HEK293 (cell line): Measurements from ENCODE around the gene RPUSD2.

Experiments used
- EGR2 ChIP-seq: fragments of 450-650 bp; formaldehyde crosslinking; IDR thresholded peaks from 2 replicates; pipeline ENCODE4 v1.5.1; 2016; ENCODE audit warnings: low read depth, missing biosample characterization, missing genetic modification characterization
- PRDM6 ChIP-seq: fragments of 450-650 bp; formaldehyde crosslinking; IDR thresholded peaks from 2 replicates; pipeline ENCODE4 v1.5.1; 2017; ENCODE audit warnings: missing biosample characterization, missing genetic modification characterization
- TCF7L2 ChIP-seq: IDR thresholded peaks from 2 replicates; pipeline ENCODE4 v1.6.1; 2011; ENCODE audit warnings: low read depth, mild to moderate bottlenecking, inconsistent platforms, low read length, moderate library complexity, borderline replicate concordance
- YY2 ChIP-seq: fragments of 450-650 bp; formaldehyde crosslinking; IDR thresholded peaks from 2 replicates; pipeline ENCODE4 v1.5.1; 2016; ENCODE audit warnings: missing biosample characterization, missing genetic modification characterization
- ZBTB7A ChIP-seq: fragments of 450-650 bp; formaldehyde crosslinking; IDR thresholded peaks from 2 replicates; pipeline ENCODE4 v1.5.1; 2016; ENCODE audit warnings: low read depth, missing biosample characterization, missing genetic modification characterization
- ZIC2 ChIP-seq: fragments of 450-650 bp; formaldehyde crosslinking; IDR thresholded peaks from 2 replicates; pipeline ENCODE4 v1.5.1; 2016; ENCODE audit warnings: missing biosample characterization, missing genetic modification characterization
- ZNF140 ChIP-seq: fragments of 450-650 bp; formaldehyde crosslinking; IDR thresholded peaks from 2 replicates; pipeline ENCODE4 v1.5.1; 2016; ENCODE audit warnings: missing biosample characterization, missing genetic modification characterization
- ZNF146 ChIP-seq: fragments of 450-650 bp; formaldehyde crosslinking; IDR thresholded peaks from 2 replicates; pipeline ENCODE4 v1.5.1; 2016; ENCODE audit warnings: missing biosample characterization, missing genetic modification characterization
- ZNF155 ChIP-seq: fragments of 450-650 bp; formaldehyde crosslinking; IDR thresholded peaks from 2 replicates; pipeline ENCODE4 v1.5.1; 2016; ENCODE audit warnings: missing biosample characterization, missing genetic modification characterization
- ZNF169 ChIP-seq: fragments of 450-650 bp; formaldehyde crosslinking; IDR thresholded peaks from 2 replicates; pipeline ENCODE4 v1.5.1; 2016; ENCODE audit warnings: missing biosample characterization, missing genetic modification characterization
- ZNF18 ChIP-seq: fragments of 450-650 bp; formaldehyde crosslinking; IDR thresholded peaks from 2 replicates; pipeline ENCODE4 v1.5.1; 2016; ENCODE audit warnings: missing biosample characterization, missing genetic modification characterization
- ZNF223 ChIP-seq: fragments of 450-650 bp; formaldehyde crosslinking; IDR thresholded peaks from 2 replicates; pipeline ENCODE4 v1.5.1; 2016; ENCODE audit warnings: missing biosample characterization, missing genetic modification characterization
- ZNF335 ChIP-seq: fragments of 450-650 bp; formaldehyde crosslinking; conservative IDR thresholded peaks from 2 replicates; pipeline ENCODE4 v1.5.1; 2016; ENCODE audit warnings: missing biosample characterization, missing genetic modification characterization
- ZNF354C ChIP-seq: fragments of 450-650 bp; formaldehyde crosslinking; IDR thresholded peaks from 2 replicates; pipeline ENCODE4 v1.5.1; 2016; ENCODE audit warnings: missing biosample characterization, missing genetic modification characterization, low read depth, borderline replicate concordance
- ZNF362 ChIP-seq: fragments of 450-650 bp; formaldehyde crosslinking; IDR thresholded peaks from 2 replicates; pipeline ENCODE4 v1.5.1; 2016; ENCODE audit warnings: missing biosample characterization, missing genetic modification characterization
- ZNF514 ChIP-seq: fragments of 450-650 bp; formaldehyde crosslinking; IDR thresholded peaks from 2 replicates; pipeline ENCODE4 v1.5.1; 2016; ENCODE audit warnings: missing biosample characterization, missing genetic modification characterization
- ZNF530 ChIP-seq: fragments of 450-650 bp; formaldehyde crosslinking; IDR thresholded peaks from 2 replicates; pipeline ENCODE4 v1.5.1; 2016; ENCODE audit warnings: low read depth, missing biosample characterization, missing genetic modification characterization
- ZNF571 ChIP-seq: fragments of 450-650 bp; formaldehyde crosslinking; IDR thresholded peaks from 2 replicates; pipeline ENCODE4 v1.5.0; 2017; ENCODE audit warnings: missing biosample characterization, missing genetic modification characterization
- ZNF585B ChIP-seq: fragments of 450-650 bp; formaldehyde crosslinking; IDR thresholded peaks from 2 replicates; pipeline ENCODE4 v1.5.1; 2016; ENCODE audit warnings: missing biosample characterization, missing genetic modification characterization
- ZNF704 ChIP-seq: fragments of 450-650 bp; formaldehyde crosslinking; IDR thresholded peaks from 2 replicates; pipeline ENCODE4 v1.5.1; 2016; ENCODE audit warnings: missing biosample characterization, missing genetic modification characterization
- ZNF747 ChIP-seq: fragments of 450-650 bp; formaldehyde crosslinking; IDR thresholded peaks from 2 replicates; pipeline ENCODE4 v1.5.1; 2016; ENCODE audit warnings: missing biosample characterization, missing genetic modification characterization
- ZSCAN30 ChIP-seq: fragments of 450-650 bp; IDR thresholded peaks from 2 replicates; pipeline ENCODE4 v1.5.1; 2018; ENCODE audit warnings: missing biosample characterization, mild to moderate bottlenecking, missing genetic modification characterization, moderate library complexity
- TF ChIP-seq, protein P1 (sequence below): fragments of 450-650 bp; formaldehyde crosslinking; IDR thresholded peaks from 2 replicates; pipeline ENCODE4 v1.5.1; 2016; ENCODE audit warnings: missing biosample characterization, missing genetic modification characterization, borderline replicate concordance
- TF ChIP-seq, protein P2 (sequence below): fragments of 450-650 bp; formaldehyde crosslinking; conservative IDR thresholded peaks from 2 replicates; pipeline ENCODE4 v1.5.1; 2016; ENCODE audit warnings: low read depth, missing biosample characterization, missing genetic modification characterization

RPUSD2 gene

GRCh38 chr15:40569129-40569953 is at the start of gene RPUSD2 (continued):
- TF ChIP-seq, protein P1, sequence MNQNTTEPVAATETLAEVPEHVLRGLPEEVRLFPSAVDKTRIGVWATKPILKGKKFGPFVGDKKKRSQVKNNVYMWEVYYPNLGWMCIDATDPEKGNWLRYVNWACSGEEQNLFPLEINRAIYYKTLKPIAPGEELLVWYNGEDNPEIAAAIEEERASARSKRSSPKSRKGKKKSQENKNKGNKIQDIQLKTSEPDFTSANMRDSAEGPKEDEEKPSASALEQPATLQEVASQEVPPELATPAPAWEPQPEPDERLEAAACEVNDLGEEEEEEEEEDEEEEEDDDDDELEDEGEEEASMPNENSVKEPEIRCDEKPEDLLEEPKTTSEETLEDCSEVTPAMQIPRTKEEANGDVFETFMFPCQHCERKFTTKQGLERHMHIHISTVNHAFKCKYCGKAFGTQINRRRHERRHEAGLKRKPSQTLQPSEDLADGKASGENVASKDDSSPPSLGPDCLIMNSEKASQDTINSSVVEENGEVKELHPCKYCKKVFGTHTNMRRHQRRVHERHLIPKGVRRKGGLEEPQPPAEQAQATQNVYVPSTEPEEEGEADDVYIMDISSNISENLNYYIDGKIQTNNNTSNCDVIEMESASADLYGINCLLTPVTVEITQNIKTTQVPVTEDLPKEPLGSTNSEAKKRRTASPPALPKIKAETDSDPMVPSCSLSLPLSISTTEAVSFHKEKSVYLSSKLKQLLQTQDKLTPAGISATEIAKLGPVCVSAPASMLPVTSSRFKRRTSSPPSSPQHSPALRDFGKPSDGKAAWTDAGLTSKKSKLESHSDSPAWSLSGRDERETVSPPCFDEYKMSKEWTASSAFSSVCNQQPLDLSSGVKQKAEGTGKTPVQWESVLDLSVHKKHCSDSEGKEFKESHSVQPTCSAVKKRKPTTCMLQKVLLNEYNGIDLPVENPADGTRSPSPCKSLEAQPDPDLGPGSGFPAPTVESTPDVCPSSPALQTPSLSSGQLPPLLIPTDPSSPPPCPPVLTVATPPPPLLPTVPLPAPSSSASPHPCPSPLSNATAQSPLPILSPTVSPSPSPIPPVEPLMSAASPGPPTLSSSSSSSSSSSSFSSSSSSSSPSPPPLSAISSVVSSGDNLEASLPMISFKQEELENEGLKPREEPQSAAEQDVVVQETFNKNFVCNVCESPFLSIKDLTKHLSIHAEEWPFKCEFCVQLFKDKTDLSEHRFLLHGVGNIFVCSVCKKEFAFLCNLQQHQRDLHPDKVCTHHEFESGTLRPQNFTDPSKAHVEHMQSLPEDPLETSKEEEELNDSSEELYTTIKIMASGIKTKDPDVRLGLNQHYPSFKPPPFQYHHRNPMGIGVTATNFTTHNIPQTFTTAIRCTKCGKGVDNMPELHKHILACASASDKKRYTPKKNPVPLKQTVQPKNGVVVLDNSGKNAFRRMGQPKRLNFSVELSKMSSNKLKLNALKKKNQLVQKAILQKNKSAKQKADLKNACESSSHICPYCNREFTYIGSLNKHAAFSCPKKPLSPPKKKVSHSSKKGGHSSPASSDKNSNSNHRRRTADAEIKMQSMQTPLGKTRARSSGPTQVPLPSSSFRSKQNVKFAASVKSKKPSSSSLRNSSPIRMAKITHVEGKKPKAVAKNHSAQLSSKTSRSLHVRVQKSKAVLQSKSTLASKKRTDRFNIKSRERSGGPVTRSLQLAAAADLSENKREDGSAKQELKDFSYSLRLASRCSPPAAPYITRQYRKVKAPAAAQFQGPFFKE (tag by site-specific recombination) = no peak
- TF ChIP-seq ZNF169 (tag by site-specific recombination) (no peak), ZNF140 (no peak), EGR2 (tag by site-specific recombination) (0 out of 2 replicates have a peak, but pooled peaks have one; percentile 13), ZBTB7A (no peak), ZNF585B (tag by site-specific recombination) (no peak), ZNF354C (no peak), ZNF704 (tag by site-specific recombination) (peak; percentile 68; the same call in 1 of the 2 replicates), ZNF362 (no peak), TCF7L2 (no peak), ZNF335 (peak; percentile 59), ZNF223 (tag by site-specific recombination) (no peak), ZNF514 (tag by site-specific recombination) (no peak), ZNF571 (tag by site-specific recombination) (no peak), ZNF747 (tag by site-specific recombination) (no peak), ZNF155 (no peak), YY2 (tag by site-specific recombination) (peak; percentile 36; the same call in 1 of the 2 replicates), ZIC2 (tag by site-specific recombination) (no peak), ZSCAN30 (tag by site-specific recombination) (no peak), PRDM6 (tag by site-specific recombination) (no peak), ZNF146 (tag by site-specific recombination) (no peak), ZNF530 (tag by site-specific recombination) (no peak), ZNF18 (tag by site-specific recombination) (no peak)
- TF ChIP-seq, protein P2, sequence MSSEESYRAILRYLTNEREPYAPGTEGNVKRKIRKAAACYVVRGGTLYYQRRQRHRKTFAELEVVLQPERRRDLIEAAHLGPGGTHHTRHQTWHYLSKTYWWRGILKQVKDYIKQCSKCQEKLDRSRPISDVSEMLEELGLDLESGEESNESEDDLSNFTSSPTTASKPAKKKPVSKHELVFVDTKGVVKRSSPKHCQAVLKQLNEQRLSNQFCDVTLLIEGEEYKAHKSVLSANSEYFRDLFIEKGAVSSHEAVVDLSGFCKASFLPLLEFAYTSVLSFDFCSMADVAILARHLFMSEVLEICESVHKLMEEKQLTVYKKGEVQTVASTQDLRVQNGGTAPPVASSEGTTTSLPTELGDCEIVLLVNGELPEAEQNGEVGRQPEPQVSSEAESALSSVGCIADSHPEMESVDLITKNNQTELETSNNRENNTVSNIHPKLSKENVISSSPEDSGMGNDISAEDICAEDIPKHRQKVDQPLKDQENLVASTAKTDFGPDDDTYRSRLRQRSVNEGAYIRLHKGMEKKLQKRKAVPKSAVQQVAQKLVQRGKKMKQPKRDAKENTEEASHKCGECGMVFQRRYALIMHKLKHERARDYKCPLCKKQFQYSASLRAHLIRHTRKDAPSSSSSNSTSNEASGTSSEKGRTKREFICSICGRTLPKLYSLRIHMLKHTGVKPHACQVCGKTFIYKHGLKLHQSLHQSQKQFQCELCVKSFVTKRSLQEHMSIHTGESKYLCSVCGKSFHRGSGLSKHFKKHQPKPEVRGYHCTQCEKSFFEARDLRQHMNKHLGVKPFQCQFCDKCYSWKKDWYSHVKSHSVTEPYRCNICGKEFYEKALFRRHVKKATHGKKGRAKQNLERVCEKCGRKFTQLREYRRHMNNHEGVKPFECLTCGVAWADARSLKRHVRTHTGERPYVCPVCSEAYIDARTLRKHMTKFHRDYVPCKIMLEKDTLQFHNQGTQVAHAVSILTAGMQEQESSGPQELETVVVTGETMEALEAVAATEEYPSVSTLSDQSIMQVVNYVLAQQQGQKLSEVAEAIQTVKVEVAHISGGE (tag by site-specific recombination) = peak; percentile 53
